GM12801 (cell line): ENCODE data around the gene CD109.

Experiments used
- TF ChIP-seq, protein P1 (sequence below): IDR thresholded peaks from one replicate; pipeline ENCODE4 v1.5.1; 2011; ENCODE audit warnings: control low read depth; ENCODE audit not compliant: insufficient read length; ENCODE audit errors: extremely low read depth

Gene CD109

DNA sequence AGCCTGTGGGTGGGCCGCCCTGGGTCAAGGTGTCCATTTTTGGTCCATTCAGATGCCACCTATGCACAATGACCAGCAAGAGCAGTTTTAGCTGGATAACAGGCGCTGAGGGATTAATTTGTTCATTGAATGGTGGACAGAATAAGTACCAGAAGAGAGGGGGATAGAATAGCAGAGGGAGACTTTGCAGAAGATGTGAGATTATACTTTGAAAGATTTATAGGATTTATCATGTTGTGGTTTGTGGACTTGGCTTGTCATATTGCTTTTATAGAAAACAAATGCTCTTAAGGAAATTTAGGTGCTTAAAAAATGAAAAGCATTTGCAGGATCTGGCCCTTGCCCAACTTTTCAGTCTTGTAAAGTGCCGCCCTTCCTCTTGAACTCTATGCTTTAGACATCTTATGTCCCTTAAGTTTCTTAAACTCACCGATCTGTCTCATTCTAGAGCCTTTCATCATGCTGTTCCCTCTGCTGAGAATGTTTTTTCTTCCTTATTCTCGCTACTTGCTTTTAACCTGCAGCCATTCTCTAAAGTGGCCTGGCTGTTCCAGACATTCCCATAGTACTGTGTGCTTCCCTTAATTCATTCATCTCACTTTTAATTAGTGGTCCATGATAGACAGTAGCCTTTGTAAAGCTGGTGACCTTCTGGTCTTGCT lies 42.5 kb downstream of the CD109 start:
- TF ChIP-seq, protein P1, sequence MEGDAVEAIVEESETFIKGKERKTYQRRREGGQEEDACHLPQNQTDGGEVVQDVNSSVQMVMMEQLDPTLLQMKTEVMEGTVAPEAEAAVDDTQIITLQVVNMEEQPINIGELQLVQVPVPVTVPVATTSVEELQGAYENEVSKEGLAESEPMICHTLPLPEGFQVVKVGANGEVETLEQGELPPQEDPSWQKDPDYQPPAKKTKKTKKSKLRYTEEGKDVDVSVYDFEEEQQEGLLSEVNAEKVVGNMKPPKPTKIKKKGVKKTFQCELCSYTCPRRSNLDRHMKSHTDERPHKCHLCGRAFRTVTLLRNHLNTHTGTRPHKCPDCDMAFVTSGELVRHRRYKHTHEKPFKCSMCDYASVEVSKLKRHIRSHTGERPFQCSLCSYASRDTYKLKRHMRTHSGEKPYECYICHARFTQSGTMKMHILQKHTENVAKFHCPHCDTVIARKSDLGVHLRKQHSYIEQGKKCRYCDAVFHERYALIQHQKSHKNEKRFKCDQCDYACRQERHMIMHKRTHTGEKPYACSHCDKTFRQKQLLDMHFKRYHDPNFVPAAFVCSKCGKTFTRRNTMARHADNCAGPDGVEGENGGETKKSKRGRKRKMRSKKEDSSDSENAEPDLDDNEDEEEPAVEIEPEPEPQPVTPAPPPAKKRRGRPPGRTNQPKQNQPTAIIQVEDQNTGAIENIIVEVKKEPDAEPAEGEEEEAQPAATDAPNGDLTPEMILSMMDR = no peak

- TF ChIP-seq, protein P1 = no peak
Observed at GRCh38 chr6:73739096-73739495, 43.1 kb downstream of the CD109 start.

GRCh38 chr6:73742433-73742832 lies 46.4 kb downstream of the CD109 start:
- TF ChIP-seq, protein P1 = no peak

GRCh38 chr6:73743081-73743480 lies 47.1 kb downstream of the CD109 start:
- TF ChIP-seq, protein P1 = no peak

DNA sequence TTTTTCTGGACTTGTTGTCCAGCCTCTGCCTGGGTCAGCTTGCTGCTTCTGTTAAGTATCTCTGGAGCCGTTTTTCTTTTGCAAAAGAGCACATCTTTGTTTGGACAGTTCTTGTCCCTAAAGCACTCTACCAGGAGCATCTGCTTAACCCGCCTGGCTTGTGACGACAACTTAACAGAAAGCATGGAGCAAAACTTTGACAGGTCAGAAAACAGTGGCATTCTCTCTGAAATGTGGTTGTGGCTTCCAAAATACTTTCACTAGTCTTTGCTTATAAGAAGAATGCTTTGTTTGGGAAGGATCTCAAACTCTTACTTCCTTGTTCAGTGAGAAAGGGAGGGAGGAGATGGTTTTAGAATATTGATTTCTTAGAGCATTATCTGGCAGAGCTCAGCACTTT lies 47.6 kb downstream of the CD109 start:
- TF ChIP-seq, protein P1 = no peak

GRCh38 chr6:73746787-73747186 lies 50.8 kb downstream of the CD109 start:
- TF ChIP-seq, protein P1 = no peak

DNA sequence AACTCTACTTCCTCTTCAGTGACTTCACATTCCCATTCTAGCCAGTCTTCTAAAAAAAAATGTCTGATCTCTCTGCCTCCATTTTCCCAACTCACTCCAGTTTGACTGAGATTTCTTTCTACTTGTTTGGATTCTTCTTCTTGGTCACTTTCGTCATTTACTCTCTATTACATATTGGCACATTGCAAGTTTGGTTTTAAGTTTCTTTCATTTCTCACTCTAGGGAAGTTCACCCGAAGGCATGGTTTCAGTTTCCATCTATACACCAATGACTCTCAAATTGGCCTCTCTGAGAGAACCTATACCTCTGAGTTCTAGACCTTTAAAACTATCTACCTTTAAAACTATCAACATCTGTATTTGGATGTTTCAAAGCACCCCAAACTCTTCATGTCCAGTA lies 51.3 kb downstream of the CD109 start:
- TF ChIP-seq, protein P1 = no peak
